ENCODE results near the gene CDC37.

GRCh38 chr19:10432736-10433130 lies 29.4 kb upstream of the CDC37 start:
- TF ChIP-seq CTCF (IDR thresholded peaks at IDR 0.05) (no peak), POLR2A (IDR thresholded peaks at IDR 0.05) (no peak)

Data from tibial nerve (tissue), 3 donors.